BLaER1 treated with 17β-estradiol and CSF1 and Interleukin-3, amounts not matched to agents 10 nM and 100 nM (cell line): ENCODE measurements around the gene PRKCD.

Experiments
- H3K27ac ChIP-seq, 11 experiments: shearing (Covaris generic); formaldehyde crosslinking; 2 replicates each; pipeline ENCODE4 v1.8.1; 2022
- H3K27me3 ChIP-seq, 11 experiments: shearing (Covaris generic); formaldehyde crosslinking; 2 replicates each; pipeline ENCODE4 v1.8.1; 2022
- H3K36me3 ChIP-seq, 11 experiments: shearing (Covaris generic); formaldehyde crosslinking; 2 replicates each; pipeline ENCODE4 v1.8.1; 2022
- H3K4me1 ChIP-seq, 10 experiments: shearing (Covaris generic); formaldehyde crosslinking; 2 replicates each; pipeline ENCODE4 v1.8.1; 2022
- H3K4me2 ChIP-seq, 11 experiments: shearing (Covaris generic); formaldehyde crosslinking; 2 replicates each; pipeline ENCODE4 v1.8.1; 2022
- H3K4me3 ChIP-seq, 10 experiments: shearing (Covaris generic); formaldehyde crosslinking; 2 replicates each; pipeline ENCODE4 v1.8.1; 2022
- H3K9ac ChIP-seq, 11 experiments: shearing (Covaris generic); formaldehyde crosslinking; 2 replicates each; pipeline ENCODE4 v1.8.1; 2022
- H3K9me3 ChIP-seq, 11 experiments: shearing (Covaris generic); formaldehyde crosslinking; replicated peaks in 1 of 11; 2 replicates each; pipeline ENCODE4 v1.8.1; 2022
- H4K20me1 ChIP-seq, 11 experiments: shearing (Covaris generic); formaldehyde crosslinking; 2 replicates each; pipeline ENCODE4 v1.8.1; 2022
- Cebpa-rat ChIP-seq, 11 experiments: shearing (Covaris generic); IDR thresholded peaks; 2 replicates each; pipeline ENCODE4 v1.8.1; 2022

The PRKCD gene

DNA sequence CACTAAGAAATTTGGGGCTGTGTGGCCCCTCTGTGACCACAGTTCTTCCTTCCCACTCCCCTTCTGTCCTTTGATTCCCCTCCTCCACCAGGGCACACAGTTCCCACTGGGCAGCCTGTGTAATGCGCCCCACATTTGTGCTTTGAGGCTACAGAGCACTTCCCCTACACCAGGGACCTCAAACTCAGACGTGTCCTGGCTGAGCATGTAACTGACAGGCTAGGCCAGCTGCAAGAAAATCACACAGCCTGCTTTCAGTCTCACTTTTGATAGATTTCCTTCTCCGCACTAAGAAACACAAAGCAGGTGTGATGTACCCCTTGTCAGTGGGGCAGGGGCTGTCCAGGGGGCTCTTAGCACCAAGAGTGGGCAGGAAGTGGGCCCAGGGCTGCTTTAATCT, 29.6 kb downstream of the PRKCD start:
- no peaks in the 10 kb centered on the region for H3K27me3 ChIP-seq
- H3K4me2 ChIP-seq: no peak overlapping the region
- peaks cover 0 to 50% (median 17%) of the 10 kb centered on the region in 10 experiments; a peak in 13 of 20 replicates for H3K4me1 ChIP-seq
- H3K9ac ChIP-seq: peak overlapping the region in 1 of 11 experiments; percentile 34; a peak in 1 of 22 replicates
- H3K4me3 ChIP-seq: no peak overlapping the region
- H3K9me3 ChIP-seq: no peaks in the 10 kb centered on the region
- peaks cover 0 to 100% (median 64%) of the 10 kb centered on the region in 11 experiments; a peak in 19 of 22 replicates for H4K20me1 ChIP-seq
- peaks cover 78 to 95% (median 89%) of the 10 kb centered on the region in 11 experiments for H3K36me3 ChIP-seq
- no peak overlapping the region for H3K27ac ChIP-seq
- no peak for TF ChIP-seq Cebpa-rat (IDR thresholded peaks at IDR 0.05)

DNA sequence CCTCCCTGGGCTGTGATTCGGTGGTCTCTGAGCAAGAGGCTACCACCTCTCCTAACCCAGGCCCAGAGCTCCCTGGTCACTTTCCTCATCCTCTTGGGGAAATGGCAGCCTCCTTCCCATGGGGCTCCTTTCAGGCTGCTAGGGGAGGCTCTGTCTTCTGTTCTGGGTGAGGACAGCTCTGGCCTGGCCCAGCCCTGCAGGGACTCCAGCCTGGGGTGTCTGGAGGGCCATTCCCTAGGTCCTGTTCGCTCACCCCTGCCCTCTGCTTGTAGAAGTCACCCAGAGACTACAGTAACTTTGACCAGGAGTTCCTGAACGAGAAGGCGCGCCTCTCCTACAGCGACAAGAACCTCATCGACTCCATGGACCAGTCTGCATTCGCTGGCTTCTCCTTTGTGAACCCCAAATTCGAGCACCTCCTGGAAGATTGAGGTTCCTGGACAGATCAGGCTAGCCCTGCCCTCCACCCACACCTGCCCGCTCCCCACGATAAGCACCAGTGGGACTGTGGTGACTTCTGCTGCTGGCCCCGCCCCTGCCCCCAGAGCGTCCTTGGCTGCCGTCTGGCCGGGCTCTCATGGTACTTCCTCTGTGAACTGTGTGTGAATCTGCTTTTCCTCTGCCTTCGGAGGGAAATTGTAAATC, 30.9 kb downstream of the PRKCD start:
- no peaks in the 10 kb centered on the region for H3K9me3 ChIP-seq
- no peak overlapping the region; a peak in 1 of 22 replicates for H3K27ac ChIP-seq
- peak overlapping the region in 3 of 11 experiments; percentile 24 to 33 (median 28); a peak in 1 of 22 replicates for H3K9ac ChIP-seq
- no peak overlapping the region for H3K4me3 ChIP-seq
- peaks cover 0 to 97% (median 52%) of the 10 kb centered on the region in 11 experiments; a peak in 18 of 22 replicates for H4K20me1 ChIP-seq
- no peak for TF ChIP-seq Cebpa-rat (IDR thresholded peaks at IDR 0.05)
- peaks cover 65 to 82% (median 76%) of the 10 kb centered on the region in 11 experiments for H3K36me3 ChIP-seq
- peak overlapping the region in 3 of 11 experiments; percentile 6 to 25 (median 17); a peak in 2 of 22 replicates for H3K4me2 ChIP-seq
- H3K27me3 ChIP-seq: no peaks in the 10 kb centered on the region
- H3K4me1 ChIP-seq: peaks cover 9 to 57% (median 30%) of the 10 kb centered on the region in 10 experiments; a peak in 19 of 20 replicates

DNA sequence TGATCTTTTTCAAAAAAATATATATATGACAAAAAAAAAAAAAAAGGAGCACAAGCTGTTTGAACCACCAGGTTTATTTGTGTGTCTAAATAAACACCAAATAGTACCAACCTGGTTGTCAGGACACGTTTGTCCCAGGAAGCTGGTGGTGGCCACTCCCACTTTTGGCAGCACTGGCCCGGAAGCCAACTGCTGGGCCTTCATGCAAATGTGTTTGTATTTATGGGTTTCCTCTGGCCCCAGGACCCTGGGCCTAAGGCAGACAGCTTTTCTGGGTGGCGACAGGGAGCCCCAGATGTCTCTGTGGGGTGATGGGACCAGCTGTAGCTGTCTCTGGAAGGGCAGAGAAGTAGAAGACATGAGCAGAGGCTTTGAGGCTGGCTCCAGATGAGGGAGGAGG, 31.6 kb downstream of the PRKCD start:
- Histone ChIP-seq H3K27me3 (no peaks in the 10 kb centered on the region), H3K9me3 (no peaks in the 10 kb centered on the region), H3K36me3 (peaks cover 58 to 76% (median 70%) of the 10 kb centered on the region in 11 experiments), H3K9ac (peak overlapping the region in 2 of 11 experiments; percentile 19 to 39; a peak in 1 of 22 replicates), H3K4me3 (no peak overlapping the region), H3K4me2 (no peak overlapping the region), H3K4me1 (peaks cover 9 to 57% (median 30%) of the 10 kb centered on the region in 10 experiments; a peak in 19 of 20 replicates), H4K20me1 (peaks cover 0 to 90% (median 52%) of the 10 kb centered on the region in 11 experiments; a peak in 18 of 22 replicates), H3K27ac (0 out of 22 replicates have a peak overlapping the region, but pooled peaks of 1 of the 11 experiments have one; percentile 10)
- no peak for TF ChIP-seq Cebpa-rat (IDR thresholded peaks at IDR 0.05)

DNA sequence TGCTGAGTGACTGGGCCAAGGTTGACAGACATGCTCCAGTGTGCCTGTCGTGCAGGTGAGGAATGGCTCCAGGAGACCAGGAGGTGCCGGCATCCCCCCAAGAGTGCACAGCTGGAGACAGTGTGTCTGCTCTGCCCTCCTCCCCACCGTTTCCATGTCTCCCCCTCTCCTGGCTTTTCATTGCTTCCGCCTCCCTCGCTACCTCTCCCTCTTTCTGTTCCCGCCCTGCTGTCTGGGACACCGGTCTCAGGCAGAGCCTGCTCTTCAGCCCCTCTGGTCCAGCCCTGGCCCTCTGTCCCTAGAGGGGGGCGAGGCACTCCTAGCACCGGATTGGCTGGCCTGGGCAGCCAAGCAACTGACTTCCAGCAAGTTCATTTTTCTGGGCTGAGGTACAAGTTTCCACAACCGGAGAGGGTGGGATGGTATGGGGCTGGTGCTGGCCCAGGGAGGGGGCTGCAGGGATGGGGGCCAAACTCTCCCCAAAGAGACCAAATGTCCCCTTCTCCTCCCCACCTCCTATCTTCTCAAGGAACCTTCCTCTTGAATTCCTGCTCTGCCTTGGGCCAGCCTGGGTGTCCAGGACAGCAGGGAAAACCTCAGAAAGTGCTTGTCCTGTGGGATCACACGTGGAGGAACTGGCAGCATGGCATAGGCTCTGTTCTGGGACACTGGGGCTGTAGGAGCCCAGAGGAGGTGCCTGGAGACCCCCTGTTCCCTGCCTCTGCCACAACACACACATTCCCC, 32.6 kb downstream of the PRKCD start:
- H3K27ac ChIP-seq: peak overlapping the region in 2 of 11 experiments; percentile 11 to 21; a peak in 1 of 22 replicates
- H3K9me3 ChIP-seq: no peaks in the 10 kb centered on the region
- peaks cover 51 to 65% (median 60%) of the 10 kb centered on the region in 11 experiments for H3K36me3 ChIP-seq
- H3K4me2 ChIP-seq: no peak overlapping the region
- H3K4me1 ChIP-seq: peaks cover 9 to 57% (median 30%) of the 10 kb centered on the region in 10 experiments; a peak in 19 of 20 replicates
- H3K9ac ChIP-seq: peak overlapping the region in 2 of 11 experiments; percentile 16 to 19; a peak in 1 of 22 replicates
- peaks cover 0 to 80% (median 49%) of the 10 kb centered on the region in 11 experiments; a peak in 18 of 22 replicates for H4K20me1 ChIP-seq
- no peak for TF ChIP-seq Cebpa-rat (IDR thresholded peaks at IDR 0.05)
- no peaks in the 10 kb centered on the region for H3K27me3 ChIP-seq
- no peak overlapping the region for H3K4me3 ChIP-seq

DNA sequence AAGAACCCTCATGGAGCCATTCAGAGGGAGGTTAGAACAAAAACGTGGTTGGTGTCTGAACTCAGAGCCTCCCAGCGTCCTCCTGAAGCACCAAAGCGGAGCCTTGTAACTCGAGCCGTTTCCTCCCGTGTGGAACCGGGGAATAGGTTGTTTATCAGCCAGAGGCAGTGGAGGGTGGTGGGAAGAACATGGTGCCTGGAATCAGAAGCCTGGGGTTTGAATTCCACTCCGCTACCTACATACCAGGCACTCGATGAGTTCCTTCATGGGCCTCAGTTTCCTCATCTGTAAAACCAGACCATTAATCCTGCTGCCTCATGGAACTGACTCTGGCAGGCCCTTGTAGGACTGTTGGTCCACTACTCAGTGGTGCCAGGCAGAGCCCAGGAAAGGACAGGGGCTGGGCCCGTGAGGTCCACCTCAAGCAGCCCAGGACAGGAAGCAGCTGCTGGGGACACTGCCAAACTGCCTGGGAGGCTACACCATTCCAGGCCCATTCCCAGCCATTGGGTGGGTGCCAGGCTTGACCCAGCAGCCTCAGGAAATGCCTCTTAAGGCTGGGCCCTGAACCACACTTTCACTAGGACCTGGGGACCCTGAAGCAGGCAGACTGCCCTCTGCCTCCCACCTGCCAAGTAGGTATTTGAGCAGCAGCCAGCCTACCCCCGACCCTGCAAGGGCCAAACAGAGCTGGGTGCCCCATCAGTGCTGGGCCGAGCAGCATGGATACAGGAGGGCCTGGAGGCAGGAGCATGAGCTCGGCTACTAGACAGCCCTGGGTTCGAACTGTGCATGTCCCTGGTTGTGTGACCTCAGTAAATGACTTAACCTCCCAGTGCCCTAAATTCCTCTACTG, 33.4 kb downstream of the PRKCD start:
- Histone ChIP-seq H3K27ac (peak overlapping the region in 3 of 11 experiments; percentile 11 to 21 (median 18); a peak in 3 of 22 replicates), H3K4me1 (peaks cover 9 to 57% (median 30%) of the 10 kb centered on the region in 10 experiments; a peak in 19 of 20 replicates), H3K36me3 (peaks cover 43 to 57% (median 52%) of the 10 kb centered on the region in 11 experiments), H4K20me1 (peaks cover 0 to 72% (median 43%) of the 10 kb centered on the region in 11 experiments; a peak in 18 of 22 replicates), H3K9me3 (no peaks in the 10 kb centered on the region), H3K27me3 (no peaks in the 10 kb centered on the region), H3K4me2 (no peak overlapping the region), H3K4me3 (no peak overlapping the region), H3K9ac (peak overlapping the region in 1 of 11 experiments; percentile 21; a peak in 1 of 22 replicates)
- no peak for TF ChIP-seq Cebpa-rat (IDR thresholded peaks at IDR 0.05)

DNA sequence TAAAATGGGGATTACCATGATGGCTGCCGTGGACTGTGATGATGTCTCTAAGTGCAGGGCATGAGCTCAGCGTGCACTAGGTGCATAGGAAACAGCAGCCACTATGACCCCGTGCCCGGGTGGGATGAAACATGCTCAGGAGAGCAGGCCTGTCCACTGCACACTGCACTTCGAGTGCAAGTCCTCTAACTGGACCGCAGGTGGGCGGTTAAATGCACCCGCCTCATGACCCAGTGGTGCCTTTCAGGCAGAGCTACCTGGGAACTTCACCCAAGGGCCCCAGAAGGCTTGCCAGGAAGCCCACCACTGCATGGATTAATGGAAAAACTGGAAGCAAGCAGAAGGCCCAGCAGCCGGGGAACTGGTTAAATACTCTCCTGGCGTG, 34.0 kb downstream of the PRKCD start:
- no peak for TF ChIP-seq Cebpa-rat (IDR thresholded peaks at IDR 0.05)
- Histone ChIP-seq H3K4me1 (peaks cover 9 to 51% (median 27%) of the 10 kb centered on the region in 10 experiments; a peak in 19 of 20 replicates), H3K27ac (peak overlapping the region in 1 of 11 experiments; percentile 13; a peak in 1 of 22 replicates), H3K4me3 (no peak overlapping the region), H3K9me3 (no peaks in the 10 kb centered on the region), H3K36me3 (peaks cover 37 to 51% (median 46%) of the 10 kb centered on the region in 11 experiments), H3K4me2 (peak overlapping the region in 2 of 11 experiments; percentile 56 to 73; a peak in 1 of 22 replicates), H4K20me1 (peaks cover 0 to 66% (median 39%) of the 10 kb centered on the region in 11 experiments; a peak in 17 of 22 replicates), H3K27me3 (no peaks in the 10 kb centered on the region), H3K9ac (no peak overlapping the region)

DNA sequence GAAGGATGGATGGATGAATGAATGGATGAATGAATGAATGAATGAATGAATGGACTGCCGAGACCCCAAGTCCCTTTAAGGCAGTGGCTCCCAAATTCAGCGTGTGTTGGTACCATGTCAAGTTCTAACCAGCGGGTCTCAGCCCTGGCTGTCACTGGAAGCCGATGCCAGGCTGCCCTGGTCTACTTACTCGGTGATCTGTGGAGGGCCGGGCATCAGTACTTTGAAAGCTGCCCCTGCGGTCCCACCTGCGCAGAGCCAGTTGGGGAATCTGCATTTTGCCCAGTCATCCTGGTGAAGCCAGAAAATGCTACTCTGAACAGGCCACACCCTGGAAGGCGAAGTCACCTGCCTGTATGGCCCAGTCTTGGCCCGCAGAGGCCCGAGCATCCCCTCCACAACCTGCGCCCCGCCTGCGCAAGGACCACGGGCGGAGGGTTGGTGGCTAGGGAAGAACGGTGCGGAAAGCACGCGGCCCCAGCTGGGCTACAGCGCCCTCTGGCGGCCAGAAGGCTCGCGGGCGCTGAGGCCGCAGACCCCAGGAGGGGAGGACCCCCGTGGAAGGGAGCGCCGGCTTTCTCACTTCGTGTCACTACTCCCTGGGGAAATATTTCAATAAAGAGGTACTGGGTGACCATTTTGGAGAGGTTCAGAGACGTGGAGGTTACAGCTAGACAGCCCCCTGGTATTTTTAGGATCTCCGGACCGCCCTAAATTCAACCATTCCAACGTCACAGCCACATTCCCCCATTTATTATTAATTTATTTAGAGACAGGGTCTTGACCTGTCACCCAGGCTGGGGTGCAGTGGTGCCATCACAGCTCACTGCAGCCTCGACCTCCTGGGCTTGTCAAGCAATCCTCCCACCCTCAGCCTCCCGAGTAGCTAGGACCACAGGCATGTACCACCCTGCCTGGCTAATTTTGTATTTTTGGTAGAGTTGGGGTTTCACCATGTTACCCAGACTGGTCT, 34.9 kb downstream of the PRKCD start:
- Histone ChIP-seq H3K9ac (peak overlapping the region in 7 of 11 experiments; percentile 14 to 51 (median 31); a peak in 8 of 22 replicates), H3K4me1 (peaks cover 9 to 46% (median 27%) of the 10 kb centered on the region in 10 experiments; a peak in 19 of 20 replicates), H3K27ac (peak overlapping the region in 3 of 11 experiments; percentile 6 to 27 (median 13); a peak in 3 of 22 replicates), H3K36me3 (peaks cover 30 to 44% (median 38%) of the 10 kb centered on the region in 11 experiments), H3K27me3 (no peaks in the 10 kb centered on the region), H4K20me1 (peaks cover 0 to 58% (median 37%) of the 10 kb centered on the region in 11 experiments; a peak in 17 of 22 replicates), H3K4me3 (no peak overlapping the region), H3K9me3 (no peaks in the 10 kb centered on the region), H3K4me2 (peak overlapping the region in 10 of 11 experiments; percentile 14 to 73 (median 55); a peak in 16 of 22 replicates)
- no peak for TF ChIP-seq Cebpa-rat (IDR thresholded peaks at IDR 0.05)
